Lower lobe of right lung (tissue), 2 donors: Measurements from ENCODE around the gene SCIN. TPM values are rescaled to one million over a fixed set of nuclear protein-coding genes. Genes with fewer than 3 reads are reported as not detected.
"Not testable (repeated sequence)": the region's sequence is repeated elsewhere in the genome, so short reads cannot be mapped to it uniquely, and the experiment has no call there.

Experiments used
- ATAC-seq, 2 donors: fragments of 200-7000 bp; cut with Tn5 transposase; one replicate each; pipeline ENCODE4 v1.9.1; 2020 to 2022; ENCODE audit warnings: mild to moderate bottlenecking in 2 of 2, moderate library complexity in 2 of 2
- DNase-seq: peaks from one replicate; pipeline ENCODE4 v3.0.0-alpha.2; 2020
- H3K27ac ChIP-seq: fragments of 200-600 bp; one replicate; pipeline ENCODE4 v1.8.0; 2022
- H3K27me3 ChIP-seq: fragments of 200-600 bp; one replicate; pipeline ENCODE4 v1.8.0; 2022; ENCODE audit warnings: low read depth
- H3K36me3 ChIP-seq: fragments of 200-600 bp; one replicate; pipeline ENCODE4 v1.8.0; 2022; ENCODE audit warnings: mild to moderate bottlenecking
- H3K4me1 ChIP-seq: fragments of 200-600 bp; one replicate; pipeline ENCODE4 v1.8.0; 2022
- H3K4me3 ChIP-seq: fragments of 200-600 bp; one replicate; pipeline ENCODE4 v1.8.0; 2022; ENCODE audit warnings: mild to moderate bottlenecking
- H3K9me3 ChIP-seq: fragments of 200-600 bp; one replicate; pipeline ENCODE4 v1.8.0; 2022
- intact Hi-C: fragments of 100-400 bp; cut with DNase I; formaldehyde crosslinking; loops from one replicate; pipeline ENCODE4 v1.11.0; 2022
- total RNA-seq: library from RNA; stranded (reverse); fragmentation: NEBNext Ultra II Directional; extraction: Animal tissue kit (Norgen Biotek cat#: 25700); gene quantifications from one replicate; pipeline ENCODE4 v1.2.1, GENCODE V29; 2021
- TF ChIP-seq, protein P1 (sequence below): fragments of 200-600 bp; IDR thresholded peaks from one replicate; pipeline ENCODE4 v1.8.0; 2022; ENCODE audit warnings: antibody characterized with exemption, mild to moderate bottlenecking
- donor health status: DM: no; HTN: yes; CAD: no; lungs with severe emphysema.

The SCIN gene
- total RNA-seq, 1 donor from 2014 or later: 21.1 TPM

DNA sequence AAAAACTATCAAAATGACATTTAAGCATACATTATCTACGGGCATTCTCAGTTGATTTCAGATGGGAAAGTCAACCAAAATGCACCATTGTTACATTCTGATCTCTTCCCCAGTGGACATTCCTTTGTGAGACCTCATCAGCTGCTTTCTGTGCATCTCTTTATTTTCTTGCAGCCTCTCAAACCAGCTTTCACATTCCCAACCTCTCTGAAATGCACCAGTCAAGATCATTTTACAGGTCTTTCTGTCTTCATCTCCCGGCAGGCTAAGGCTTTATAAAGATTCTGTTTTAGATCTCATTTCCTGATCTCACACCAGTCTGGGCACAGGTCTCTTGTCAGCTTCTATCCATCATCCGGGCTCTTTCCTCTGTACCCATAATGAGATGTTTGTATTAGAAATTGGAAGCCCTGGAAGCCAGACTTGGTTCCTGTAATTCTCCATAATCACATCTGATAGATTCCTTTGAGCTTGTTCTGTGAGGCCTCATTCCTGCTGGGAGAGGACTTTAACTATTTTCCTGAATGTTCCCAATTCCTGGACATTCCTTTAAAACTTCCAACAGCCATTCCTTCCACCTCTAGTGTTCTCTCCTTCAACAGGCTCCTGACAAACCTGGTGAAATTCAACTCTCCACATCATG lies 72.6 kb downstream of the SCIN start:
- no peak overlapping the region for H3K27ac ChIP-seq
- intact Hi-C loops: no loop called here
- no peak for ATAC-seq
- peaks cover 5% of the 10 kb centered on the region for H3K4me1 ChIP-seq
- H3K27me3 ChIP-seq: no peaks in the 10 kb centered on the region
- no peak for DNase-seq
- H3K36me3 ChIP-seq: no peaks in the 10 kb centered on the region
- no peak overlapping the region for H3K4me3 ChIP-seq
- H3K9me3 ChIP-seq: no peaks in the 10 kb centered on the region
- TF ChIP-seq, protein P1, sequence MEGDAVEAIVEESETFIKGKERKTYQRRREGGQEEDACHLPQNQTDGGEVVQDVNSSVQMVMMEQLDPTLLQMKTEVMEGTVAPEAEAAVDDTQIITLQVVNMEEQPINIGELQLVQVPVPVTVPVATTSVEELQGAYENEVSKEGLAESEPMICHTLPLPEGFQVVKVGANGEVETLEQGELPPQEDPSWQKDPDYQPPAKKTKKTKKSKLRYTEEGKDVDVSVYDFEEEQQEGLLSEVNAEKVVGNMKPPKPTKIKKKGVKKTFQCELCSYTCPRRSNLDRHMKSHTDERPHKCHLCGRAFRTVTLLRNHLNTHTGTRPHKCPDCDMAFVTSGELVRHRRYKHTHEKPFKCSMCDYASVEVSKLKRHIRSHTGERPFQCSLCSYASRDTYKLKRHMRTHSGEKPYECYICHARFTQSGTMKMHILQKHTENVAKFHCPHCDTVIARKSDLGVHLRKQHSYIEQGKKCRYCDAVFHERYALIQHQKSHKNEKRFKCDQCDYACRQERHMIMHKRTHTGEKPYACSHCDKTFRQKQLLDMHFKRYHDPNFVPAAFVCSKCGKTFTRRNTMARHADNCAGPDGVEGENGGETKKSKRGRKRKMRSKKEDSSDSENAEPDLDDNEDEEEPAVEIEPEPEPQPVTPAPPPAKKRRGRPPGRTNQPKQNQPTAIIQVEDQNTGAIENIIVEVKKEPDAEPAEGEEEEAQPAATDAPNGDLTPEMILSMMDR: no peak

- H3K9me3 ChIP-seq: no peaks in the 10 kb centered on the region
- intact Hi-C loops: no loop called here
- H3K4me3 ChIP-seq: no peak overlapping the region
- H3K27ac ChIP-seq: no peak overlapping the region
- H3K4me1 ChIP-seq: peaks cover 3% of the 10 kb centered on the region
- TF ChIP-seq, protein P1: no peak
- no peaks in the 10 kb centered on the region for H3K36me3 ChIP-seq
- H3K27me3 ChIP-seq: no peaks in the 10 kb centered on the region
- peak in 1 of 2 donors; percentile 54 for ATAC-seq
- DNase-seq: no peak
Measured at GRCh38 chr7:12643644-12644043, 73.1 kb downstream of the SCIN start.

DNA sequence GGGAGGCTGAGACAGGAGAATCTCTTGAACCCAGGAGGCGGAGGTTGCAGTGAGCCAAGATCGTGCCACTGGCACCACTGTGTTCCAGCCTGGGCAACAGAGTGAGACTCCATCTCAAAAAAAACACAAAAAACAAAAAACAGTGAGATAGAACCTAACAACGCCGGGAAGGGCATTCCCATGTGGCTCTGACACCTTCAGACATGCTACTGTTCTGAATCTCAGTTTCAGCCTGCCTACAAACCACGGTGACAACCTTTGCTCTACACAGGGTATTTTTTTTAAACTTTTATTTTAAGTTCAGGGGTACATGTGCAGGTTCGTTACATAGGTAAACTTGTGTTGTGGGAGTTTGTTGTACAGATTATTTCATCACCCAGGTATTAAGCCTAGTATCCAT lies 74.7 kb downstream of the SCIN start:
- ATAC-seq, intact Hi-C loops: not testable (repeated sequence)

GRCh38 chr7:12646139-12646538 lies 75.6 kb downstream of the SCIN start:
- H3K4me1 ChIP-seq: no peaks in the 10 kb centered on the region
- ATAC-seq (no peak), DNase-seq (no peak)
- no peaks in the 10 kb centered on the region for H3K36me3 ChIP-seq
- intact Hi-C loops: no loop called here
- no peaks in the 10 kb centered on the region for H3K27me3 ChIP-seq
- H3K27ac ChIP-seq: no peak overlapping the region
- TF ChIP-seq, protein P1: no peak
- H3K4me3 ChIP-seq: no peak overlapping the region
- no peaks in the 10 kb centered on the region for H3K9me3 ChIP-seq

More for the DNA sequence above, 74.7 kb downstream of the SCIN start:
- not testable (repeated sequence) for H3K9me3 ChIP-seq, H3K27ac ChIP-seq, H3K36me3 ChIP-seq, H3K27me3 ChIP-seq, H3K4me3 ChIP-seq, H3K4me1 ChIP-seq, DNase-seq

DNA sequence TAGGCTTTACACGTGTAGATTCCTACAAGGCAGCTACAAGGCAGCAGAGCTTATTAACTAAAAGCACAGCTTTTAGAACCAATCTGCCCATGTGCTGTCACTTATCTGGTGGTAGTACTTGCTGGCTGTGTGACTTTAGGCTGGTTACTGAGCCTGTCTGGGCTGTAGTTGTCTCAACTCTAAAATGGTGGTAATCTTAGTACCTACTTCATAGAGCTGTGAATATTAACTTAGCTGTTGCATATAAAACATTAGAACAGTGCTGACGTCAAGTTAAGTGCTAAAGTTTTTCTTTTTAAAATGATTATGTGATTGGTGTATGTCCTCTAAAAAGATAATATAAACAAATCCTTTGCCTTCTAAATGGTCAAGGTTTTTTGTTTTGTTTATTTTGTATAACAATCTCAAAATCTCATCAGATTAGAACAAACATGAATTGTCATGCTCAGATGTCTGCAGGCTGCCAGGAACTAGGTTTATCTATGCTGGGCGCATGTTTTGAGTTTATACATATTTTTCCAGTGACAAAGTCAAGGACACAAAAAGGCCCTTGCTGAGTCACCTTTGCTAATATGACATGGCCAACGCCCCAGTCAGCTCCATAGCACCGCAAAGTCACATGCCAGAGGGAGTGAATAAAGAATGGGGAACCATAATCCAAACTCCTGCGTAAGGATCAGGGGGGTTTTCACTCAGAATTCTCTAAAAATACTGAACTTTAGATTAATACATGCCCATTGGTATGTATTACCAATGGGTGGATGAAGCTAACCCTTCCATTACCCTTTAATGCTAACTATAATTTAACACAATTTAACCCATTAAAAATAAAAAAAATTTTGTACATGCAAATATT lies 77.1 kb downstream of the SCIN start:
- Histone ChIP-seq H3K4me1 (no peaks in the 10 kb centered on the region), H3K27me3 (no peaks in the 10 kb centered on the region), H3K27ac (no peak overlapping the region), H3K9me3 (no peaks in the 10 kb centered on the region), H3K4me3 (no peak overlapping the region), H3K36me3 (no peaks in the 10 kb centered on the region)
- intact Hi-C loops: no loop called here
- DNase-seq (no peak), ATAC-seq (no peak)
- TF ChIP-seq, protein P1: no peak

DNA sequence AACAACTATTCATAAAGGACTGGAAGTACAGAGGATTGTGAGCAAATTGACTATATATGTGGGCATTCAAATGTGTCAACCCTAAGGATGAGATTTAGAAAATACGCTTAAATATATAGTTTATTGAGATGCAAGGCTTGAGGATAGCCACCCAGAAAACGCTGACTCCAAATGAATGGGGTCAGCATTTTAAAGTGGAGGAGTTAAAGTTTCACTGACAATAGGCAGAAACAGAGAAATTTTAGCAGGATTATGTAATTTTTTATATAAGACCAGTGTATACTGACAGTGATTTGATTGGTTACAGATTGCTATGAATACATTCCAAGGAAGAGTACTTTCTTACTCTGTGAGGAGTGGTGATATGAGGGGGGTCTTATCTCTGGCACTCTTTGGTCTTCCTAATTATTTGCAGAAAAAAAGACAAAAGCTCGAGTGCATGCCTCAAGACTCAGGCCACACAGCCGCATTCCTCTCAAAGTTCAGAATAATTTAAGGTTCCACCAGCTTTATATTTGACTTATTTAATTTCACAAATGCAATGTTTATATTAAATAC lies 78.3 kb downstream of the SCIN start:
- Histone ChIP-seq H3K4me3 (no peak overlapping the region), H3K9me3 (no peaks in the 10 kb centered on the region), H3K36me3 (no peaks in the 10 kb centered on the region), H3K27ac (no peak overlapping the region), H3K27me3 (no peaks in the 10 kb centered on the region), H3K4me1 (no peaks in the 10 kb centered on the region)
- DNase-seq (no peak), ATAC-seq (no peak)
- TF ChIP-seq, protein P1: no peak
- intact Hi-C loops: no loop called here
